GM19455 (cell line): ENCODE measurements around the gene NGLY1.

ENCODE experiments used
- ATAC-seq: cut with Tn5 transposase; IDR thresholded peaks from one replicate; pipeline ENCODE4 v1.9.1; 2021; ENCODE audit not compliant: unreplicated experiment

NGLY1 gene

DNA sequence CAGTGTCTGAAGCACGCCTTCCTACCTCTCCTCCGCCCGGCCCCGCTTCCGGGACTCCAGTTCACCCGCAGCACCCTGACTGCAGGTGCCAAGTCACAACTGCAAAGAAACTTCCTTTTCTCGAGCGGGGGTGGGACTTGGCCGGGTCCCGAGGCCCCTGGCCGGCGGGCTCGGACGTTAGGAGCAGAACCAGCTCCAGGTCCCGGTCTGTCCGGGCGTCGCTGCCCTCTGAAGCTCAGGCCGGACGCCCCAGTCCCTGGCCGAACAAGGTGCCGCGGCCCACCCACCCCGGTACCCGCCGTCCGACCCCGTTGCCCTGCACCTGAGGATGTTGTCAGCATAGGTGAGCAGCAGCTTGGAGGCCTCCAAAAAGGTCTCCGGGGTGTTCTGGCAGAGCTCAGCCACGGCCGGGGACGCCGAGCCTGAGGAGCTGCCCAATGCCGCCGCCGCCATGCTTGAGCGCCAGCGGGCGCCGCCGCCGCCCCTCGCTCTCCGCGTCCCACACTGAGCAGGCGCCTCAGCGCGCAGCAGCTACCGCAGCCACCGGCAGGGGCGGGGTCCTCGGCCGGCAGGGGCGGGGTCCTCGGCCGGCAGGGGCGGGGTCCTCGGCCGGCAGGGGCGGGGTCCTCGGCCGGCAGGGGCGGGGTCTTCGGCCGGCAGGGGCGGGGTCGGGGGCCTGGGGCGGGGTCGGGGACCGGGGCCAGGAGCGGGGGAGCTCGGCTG lies at the start of gene NGLY1:
TSS of gene NGLY1 (minus strand) at position 506 of the 723 bp plus-strand sequence. CDS start at position 453, 53 bp downstream.
- peak; percentile 79 for ATAC-seq

GRCh38 chr3:25831578-25831977 lies 48.3 kb upstream of the NGLY1 start:
- no peak for ATAC-seq

DNA sequence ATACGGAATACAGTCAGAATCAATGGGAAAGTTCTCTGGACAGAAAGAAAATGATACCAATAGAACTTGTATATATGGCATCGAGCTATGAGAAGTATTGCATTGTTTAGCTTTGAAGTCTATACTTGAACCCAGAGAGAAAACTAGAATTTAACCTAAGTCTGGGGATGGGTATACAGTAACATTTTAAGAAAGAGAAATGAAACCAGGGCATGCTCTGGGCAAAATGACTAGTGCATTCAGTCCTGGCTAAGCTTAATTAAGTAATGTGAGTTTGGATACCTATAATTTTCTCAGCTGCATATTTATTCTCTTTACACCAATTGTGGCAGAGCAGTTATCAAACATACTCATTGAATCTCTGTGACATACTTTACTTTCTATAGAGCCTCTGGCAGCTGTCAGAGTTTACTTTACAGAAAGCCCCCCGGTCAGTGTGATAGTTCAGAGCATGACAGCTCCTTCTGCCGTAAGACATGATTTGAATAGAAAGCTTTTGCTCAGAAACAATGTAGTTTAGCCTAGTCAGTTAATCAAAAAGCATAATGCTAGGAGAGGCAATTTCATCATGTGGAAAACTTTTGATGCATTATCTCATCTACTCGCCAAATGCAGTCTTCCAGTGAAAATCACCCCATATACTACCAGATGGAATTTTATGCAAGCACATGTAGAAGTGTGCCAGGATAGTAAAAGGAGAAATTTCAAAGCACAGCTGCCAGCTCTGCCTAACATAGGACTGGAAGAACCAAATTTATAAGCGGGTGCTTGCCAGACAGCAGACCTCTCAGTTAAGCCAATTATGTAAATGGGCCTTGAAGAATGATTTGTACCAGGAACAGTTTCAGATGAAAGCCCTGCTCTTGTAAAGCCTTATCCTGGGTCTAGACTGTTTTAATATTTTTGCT lies 47.4 kb upstream of the NGLY1 start:
- no peak for ATAC-seq

GRCh38 chr3:25826510-25826909 lies 43.3 kb upstream of the NGLY1 start:
- no peak for ATAC-seq

- ATAC-seq: no peak
Observed at GRCh38 chr3:25823314-25823713, 40.1 kb upstream of the NGLY1 start.

GRCh38 chr3:25821746-25822573 lies 38.7 kb upstream of the NGLY1 start:
- ATAC-seq: no peak

DNA sequence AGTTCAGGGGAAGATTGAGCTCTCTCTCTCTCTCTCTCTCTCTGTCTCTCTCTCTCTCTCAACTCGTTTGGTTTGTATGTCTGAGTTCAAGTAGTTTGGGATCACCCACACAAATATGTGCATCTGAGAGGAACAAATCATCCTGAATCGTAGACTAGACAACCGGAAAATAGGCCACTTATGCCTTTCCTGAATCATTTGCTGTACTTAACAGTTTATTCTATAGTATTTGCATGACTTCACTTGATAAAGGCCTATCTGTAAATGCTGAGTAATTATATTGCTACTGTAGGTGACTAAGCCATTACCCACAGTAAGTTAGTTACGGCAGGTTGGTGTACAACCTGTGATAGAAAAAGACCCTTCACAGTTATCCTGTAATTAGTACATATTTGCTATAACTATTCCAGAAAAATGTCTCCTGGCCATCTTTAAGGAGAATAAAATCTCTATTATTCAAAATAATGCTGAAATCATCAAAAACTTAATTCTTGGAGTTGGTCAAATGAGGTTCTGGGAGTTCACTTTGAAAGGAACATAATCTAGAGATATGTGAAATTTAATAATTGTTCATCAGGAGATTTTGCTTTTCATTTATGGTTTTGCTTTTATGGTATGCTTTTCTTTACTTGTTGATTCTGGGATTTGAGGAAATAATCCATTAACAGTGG lies 37.7 kb upstream of the NGLY1 start:
- ATAC-seq: no peak

- ATAC-seq: no peak
Observed at GRCh38 chr3:25820366-25820765, 37.1 kb upstream of the NGLY1 start.

DNA sequence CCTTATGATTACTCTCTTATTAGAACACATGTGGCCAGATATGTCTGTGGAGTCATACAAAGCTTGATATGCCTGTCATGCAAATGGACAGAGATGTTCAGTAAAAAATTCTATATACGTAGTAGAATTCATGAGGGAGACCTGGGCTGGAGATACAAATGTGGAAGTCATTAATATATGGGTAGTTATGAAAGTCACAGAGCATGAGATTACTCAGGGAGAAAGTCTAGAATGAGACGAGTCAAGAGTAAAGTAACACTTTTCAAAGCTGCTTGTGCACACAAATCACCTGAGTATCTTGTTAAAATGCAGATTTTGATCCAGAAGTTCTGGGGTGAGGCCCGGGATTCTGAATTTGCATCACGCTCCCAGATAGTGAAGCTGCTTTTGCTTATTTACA lies 35.1 kb upstream of the NGLY1 start:
- no peak for ATAC-seq

DNA sequence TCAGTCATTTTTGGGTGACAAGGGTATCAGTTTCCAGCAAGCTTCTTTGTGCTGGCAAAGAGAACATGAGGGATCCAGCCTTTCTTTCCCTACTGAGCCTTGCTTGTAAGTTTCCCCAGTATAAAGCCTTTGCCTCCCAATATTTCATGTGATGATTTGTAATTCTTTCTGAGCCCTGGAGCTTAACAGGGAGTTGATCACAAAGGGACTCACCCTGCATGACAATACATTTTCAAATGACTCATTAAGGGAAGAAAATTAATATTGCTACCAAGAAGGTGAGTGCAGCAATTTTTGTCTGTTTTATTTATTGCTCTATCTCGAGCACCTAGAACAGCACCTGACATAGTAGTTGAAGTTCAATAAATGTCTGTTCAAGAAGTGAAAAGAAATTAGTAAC lies 34.4 kb upstream of the NGLY1 start:
- ATAC-seq: no peak

GRCh38 chr3:25817107-25817506 lies 33.9 kb upstream of the NGLY1 start:
- peak; percentile 58 for ATAC-seq

- ATAC-seq: no peak
Observed at GRCh38 chr3:25812644-25813043, 29.4 kb upstream of the NGLY1 start.

DNA sequence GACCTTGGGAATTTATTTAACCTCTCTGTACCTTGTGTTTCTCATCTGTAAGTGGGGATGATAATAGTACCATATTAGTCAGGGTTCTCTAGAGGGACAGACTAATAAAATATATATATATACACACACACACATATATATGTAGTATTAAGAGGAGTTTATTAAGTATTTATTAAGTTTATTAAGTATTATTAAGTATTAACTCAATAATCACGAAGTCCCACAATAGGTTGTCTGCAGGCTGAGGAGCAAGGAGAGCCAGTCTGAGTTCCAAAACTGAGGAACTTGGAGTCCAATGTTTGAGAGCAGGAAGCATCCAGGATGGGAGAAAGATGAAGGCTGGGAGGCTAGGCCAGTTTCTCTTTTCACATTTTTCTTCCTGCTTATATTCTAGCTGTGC lies 21.4 kb upstream of the NGLY1 start:
- no peak for ATAC-seq

- no peak for ATAC-seq
Observed at GRCh38 chr3:25803833-25804232, 20.6 kb upstream of the NGLY1 start.

DNA sequence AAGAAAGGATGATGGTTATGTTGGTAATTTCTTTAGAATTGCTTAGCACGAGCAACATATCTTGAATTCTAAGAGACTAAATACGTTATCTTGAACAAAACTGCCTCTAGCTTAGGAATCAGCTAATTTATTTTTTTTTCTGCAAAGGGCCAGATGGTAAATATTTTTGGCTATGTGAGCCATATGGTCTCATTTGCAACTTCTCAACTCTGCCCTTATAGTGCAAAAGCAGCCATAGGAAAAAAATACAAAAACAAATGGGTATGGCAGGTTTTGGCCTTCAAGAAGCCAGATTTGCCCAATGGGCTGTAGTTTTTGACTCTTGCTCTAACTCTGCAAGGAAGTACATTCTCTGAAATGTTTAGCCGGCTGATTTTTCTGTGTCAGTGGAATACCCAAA lies 18.5 kb upstream of the NGLY1 start:
- no peak for ATAC-seq

DNA sequence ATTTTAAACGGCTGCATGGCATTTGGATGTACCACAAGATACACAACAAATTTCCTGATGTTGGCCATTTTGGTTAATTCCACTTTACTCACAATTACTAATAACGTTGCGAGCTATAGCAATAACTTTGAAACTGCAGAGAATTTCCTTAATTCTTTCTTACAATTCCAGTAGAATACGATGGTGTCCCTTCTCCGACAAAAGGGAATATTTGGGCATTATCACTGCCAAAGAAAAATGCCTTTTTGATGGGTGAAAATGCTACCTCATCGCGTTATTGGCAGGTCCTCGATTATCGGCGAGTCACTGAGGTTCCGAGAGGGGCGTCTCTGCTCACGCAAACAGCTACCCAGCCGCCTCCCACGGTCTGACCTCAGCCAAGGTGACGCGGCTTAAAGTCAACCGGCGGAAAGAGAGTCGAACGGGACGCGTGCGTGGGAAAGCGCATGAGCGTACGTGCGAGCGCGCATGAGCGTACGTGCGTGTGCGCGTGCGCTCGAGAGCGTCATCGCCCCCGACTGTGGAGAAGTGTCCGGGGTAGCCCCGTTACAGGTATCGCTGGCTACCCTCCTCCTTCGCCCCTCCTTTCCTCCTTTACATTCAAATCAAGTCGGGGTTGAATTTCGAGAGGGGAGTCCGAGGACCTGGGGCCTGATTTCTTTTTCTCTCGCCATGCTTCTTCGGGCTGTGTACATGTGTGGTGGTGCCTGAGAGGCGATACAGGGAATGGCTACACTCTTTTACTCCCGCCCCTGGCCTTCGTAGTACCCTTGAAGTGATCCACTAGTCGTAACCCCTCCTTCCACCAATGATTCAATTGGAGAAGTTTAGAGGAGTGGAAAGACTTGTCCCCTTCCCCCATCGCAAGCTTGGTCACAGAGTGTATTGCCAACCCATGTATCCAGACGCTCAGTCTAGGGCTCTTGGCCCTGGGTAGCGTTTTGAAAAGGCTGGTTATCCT lies 6.6 kb upstream of the NGLY1 start, which contains the start of gene OXSM:
TSS of gene OXSM (plus strand) at position 495 of the 961 bp plus-strand sequence. CDS start 931 bp downstream, outside the sequence.
- peak; percentile 93 for ATAC-seq

DNA sequence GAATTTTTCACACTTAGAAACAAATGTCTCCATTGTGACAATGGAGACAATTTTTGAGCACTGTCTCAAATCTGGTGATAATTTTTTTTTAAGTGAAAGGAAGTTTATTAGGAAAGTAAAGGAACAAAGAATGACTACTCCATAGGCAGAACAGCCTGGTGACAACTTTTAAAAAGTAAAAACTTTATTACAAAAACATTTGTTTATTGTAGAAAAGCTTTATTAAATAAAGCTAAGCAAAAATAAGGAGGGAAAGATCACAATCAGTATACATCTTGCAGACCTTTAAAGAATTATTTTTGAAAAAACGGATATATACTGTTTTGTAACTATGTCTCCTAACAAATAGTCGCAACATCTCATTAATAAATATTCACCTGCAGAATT lies 6.0 kb upstream of the NGLY1 start:
- no peak for ATAC-seq

- ATAC-seq: no peak
Observed at GRCh38 chr3:25787689-25788088, 4.4 kb upstream of the NGLY1 start.

DNA sequence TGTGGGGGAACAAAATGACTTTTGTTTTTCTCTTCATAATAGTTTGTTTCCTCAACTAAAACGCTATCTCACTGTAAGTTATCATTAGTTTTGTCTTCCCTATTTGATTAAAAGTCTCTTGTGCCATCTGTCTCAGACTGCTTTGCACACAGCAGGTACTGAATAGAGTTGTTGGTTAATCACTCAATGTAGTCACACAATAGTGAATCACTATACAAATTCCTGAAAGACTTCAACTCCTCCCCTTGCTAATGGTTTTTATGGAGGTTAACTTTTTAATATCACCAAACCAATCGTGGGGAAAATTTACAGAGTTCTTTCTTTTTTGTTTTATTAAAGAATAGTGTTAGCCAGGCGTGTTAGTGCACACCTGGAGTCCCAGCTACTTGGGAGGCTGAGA lies 2.6 kb upstream of the NGLY1 start:
- ATAC-seq: no peak

- ATAC-seq: no peak
Observed at GRCh38 chr3:25784971-25785370, 1.7 kb upstream of the NGLY1 start.
